H1 (cell line): Measurements from ENCODE around the gene PITPNC1. TPM values are rescaled to one million over a fixed set of nuclear protein-coding genes. Genes with fewer than 3 reads are reported as not detected.

ENCODE experiments used
- CBX5 ChIP-seq: fragments of 300-800, 300-1000 bp; sonication (generic); IDR thresholded peaks from 2 replicates; pipeline ENCODE4 v1.7.1; 2016; ENCODE audit warnings: antibody characterized with exemption, low read length, low read depth
- CTBP2 ChIP-seq: IDR thresholded peaks from 2 replicates; pipeline ENCODE4 v1.7.0; 2011; ENCODE audit warnings: borderline replicate concordance, mild to moderate bottlenecking, moderate library complexity, mixed read lengths, low read length; ENCODE audit not compliant: insufficient read depth, insufficient read length
- FOSL1 ChIP-seq: IDR thresholded peaks from 2 replicates; pipeline ENCODE4 v1.6.1; 2011; ENCODE audit warnings: mild to moderate bottlenecking, low read depth, low read length, moderate library complexity; ENCODE audit not compliant: insufficient read depth
- JUN ChIP-seq: IDR thresholded peaks from 2 replicates; pipeline ENCODE4 v1.6.1; 2011; ENCODE audit warnings: low read depth, mild to moderate bottlenecking, improper control_type of control experiment, low read length
- KDM1A ChIP-seq: fragments of 200-600, 300-600 bp; sonication (generic); IDR thresholded peaks from 2 replicates; pipeline ENCODE4 v1.7.1; 2016; ENCODE audit warnings: mild to moderate bottlenecking, low read length, borderline replicate concordance
- POLR2AphosphoS5 ChIP-seq: IDR thresholded peaks from 2 replicates; pipeline ENCODE4 v1.6.1; 2011; ENCODE audit warnings: low read depth, low read length
- POU5F1 ChIP-seq: IDR thresholded peaks from 2 replicates; pipeline ENCODE4 v1.6.1; 2011; ENCODE audit warnings: low read depth, mild to moderate bottlenecking, low read length, moderate library complexity
- SP4 ChIP-seq: IDR thresholded peaks from 2 replicates; pipeline ENCODE4 v1.6.1; 2012; ENCODE audit warnings: low read length, inconsistent platforms
- TCF12 ChIP-seq: IDR thresholded peaks from 2 replicates; pipeline ENCODE4 v1.6.1; 2011; ENCODE audit warnings: low read depth, mild to moderate bottlenecking, low read length
- polyA plus RNA-seq, 7 experiments: library from polyadenylated mRNA; depleted of rRNA in 3 of 7; stranded (reverse) in 5 of 7; unstranded in 2 of 7; fragments of >200 nt in 5 of 7; fragments of 200-250 nt in 2 of 7; gene quantifications; 1 replicate in 5 of 7; 2 replicates in 1 of 7; 4 replicates in 1 of 7; pipeline versions ENCODE4 v1.2.1 to v1.2.3, GENCODE V29; 2011 to 2013; ENCODE audit warnings: missing spikeins in 2 of 7, mixed read lengths in 2 of 7
- total RNA-seq: library from RNA; stranded (reverse); fragmentation: NEBNext Ultra II Directional; extraction: Animal tissue kit (Norgen Biotek cat#: 25700); gene quantifications from 2 replicates; pipeline ENCODE4 v1.2.1, GENCODE V29; 2021
- TF ChIP-seq, protein P1 (sequence below): fragments of 300-600 bp; sonication (generic); IDR thresholded peaks from 2 replicates; pipeline ENCODE4 v1.7.1; 2012; ENCODE audit warnings: low read length, moderate library complexity, mild to moderate bottlenecking, inconsistent platforms; ENCODE audit not compliant: insufficient replicate concordance

PITPNC1 gene
- total and polyA plus RNA-seq, 2 of the 8 experiments (the other 6 are each of a cell fraction or from before 2014, with no cell fraction given): 17.6 to 54.7 TPM

DNA sequence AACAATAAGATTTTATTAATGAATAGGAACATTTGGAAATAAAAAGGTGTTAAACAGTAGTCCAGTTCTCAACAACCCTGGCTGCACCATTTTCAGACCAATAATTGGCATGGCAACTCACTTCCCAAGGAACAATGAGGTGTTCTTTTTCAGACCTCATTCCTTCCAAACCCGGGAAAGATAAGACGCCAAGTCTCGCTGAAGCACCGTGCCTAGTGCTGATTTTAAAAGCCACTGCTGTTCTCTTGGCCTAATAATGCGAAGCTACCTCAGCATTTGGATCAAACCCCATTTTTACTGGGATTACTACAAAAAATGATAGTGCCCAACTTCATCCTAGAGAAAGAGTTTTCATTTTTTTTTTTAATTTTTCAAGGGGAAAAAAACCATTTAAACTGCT is 265.4 kb downstream of the PITPNC1 start (continued):
- TF ChIP-seq, protein P1, sequence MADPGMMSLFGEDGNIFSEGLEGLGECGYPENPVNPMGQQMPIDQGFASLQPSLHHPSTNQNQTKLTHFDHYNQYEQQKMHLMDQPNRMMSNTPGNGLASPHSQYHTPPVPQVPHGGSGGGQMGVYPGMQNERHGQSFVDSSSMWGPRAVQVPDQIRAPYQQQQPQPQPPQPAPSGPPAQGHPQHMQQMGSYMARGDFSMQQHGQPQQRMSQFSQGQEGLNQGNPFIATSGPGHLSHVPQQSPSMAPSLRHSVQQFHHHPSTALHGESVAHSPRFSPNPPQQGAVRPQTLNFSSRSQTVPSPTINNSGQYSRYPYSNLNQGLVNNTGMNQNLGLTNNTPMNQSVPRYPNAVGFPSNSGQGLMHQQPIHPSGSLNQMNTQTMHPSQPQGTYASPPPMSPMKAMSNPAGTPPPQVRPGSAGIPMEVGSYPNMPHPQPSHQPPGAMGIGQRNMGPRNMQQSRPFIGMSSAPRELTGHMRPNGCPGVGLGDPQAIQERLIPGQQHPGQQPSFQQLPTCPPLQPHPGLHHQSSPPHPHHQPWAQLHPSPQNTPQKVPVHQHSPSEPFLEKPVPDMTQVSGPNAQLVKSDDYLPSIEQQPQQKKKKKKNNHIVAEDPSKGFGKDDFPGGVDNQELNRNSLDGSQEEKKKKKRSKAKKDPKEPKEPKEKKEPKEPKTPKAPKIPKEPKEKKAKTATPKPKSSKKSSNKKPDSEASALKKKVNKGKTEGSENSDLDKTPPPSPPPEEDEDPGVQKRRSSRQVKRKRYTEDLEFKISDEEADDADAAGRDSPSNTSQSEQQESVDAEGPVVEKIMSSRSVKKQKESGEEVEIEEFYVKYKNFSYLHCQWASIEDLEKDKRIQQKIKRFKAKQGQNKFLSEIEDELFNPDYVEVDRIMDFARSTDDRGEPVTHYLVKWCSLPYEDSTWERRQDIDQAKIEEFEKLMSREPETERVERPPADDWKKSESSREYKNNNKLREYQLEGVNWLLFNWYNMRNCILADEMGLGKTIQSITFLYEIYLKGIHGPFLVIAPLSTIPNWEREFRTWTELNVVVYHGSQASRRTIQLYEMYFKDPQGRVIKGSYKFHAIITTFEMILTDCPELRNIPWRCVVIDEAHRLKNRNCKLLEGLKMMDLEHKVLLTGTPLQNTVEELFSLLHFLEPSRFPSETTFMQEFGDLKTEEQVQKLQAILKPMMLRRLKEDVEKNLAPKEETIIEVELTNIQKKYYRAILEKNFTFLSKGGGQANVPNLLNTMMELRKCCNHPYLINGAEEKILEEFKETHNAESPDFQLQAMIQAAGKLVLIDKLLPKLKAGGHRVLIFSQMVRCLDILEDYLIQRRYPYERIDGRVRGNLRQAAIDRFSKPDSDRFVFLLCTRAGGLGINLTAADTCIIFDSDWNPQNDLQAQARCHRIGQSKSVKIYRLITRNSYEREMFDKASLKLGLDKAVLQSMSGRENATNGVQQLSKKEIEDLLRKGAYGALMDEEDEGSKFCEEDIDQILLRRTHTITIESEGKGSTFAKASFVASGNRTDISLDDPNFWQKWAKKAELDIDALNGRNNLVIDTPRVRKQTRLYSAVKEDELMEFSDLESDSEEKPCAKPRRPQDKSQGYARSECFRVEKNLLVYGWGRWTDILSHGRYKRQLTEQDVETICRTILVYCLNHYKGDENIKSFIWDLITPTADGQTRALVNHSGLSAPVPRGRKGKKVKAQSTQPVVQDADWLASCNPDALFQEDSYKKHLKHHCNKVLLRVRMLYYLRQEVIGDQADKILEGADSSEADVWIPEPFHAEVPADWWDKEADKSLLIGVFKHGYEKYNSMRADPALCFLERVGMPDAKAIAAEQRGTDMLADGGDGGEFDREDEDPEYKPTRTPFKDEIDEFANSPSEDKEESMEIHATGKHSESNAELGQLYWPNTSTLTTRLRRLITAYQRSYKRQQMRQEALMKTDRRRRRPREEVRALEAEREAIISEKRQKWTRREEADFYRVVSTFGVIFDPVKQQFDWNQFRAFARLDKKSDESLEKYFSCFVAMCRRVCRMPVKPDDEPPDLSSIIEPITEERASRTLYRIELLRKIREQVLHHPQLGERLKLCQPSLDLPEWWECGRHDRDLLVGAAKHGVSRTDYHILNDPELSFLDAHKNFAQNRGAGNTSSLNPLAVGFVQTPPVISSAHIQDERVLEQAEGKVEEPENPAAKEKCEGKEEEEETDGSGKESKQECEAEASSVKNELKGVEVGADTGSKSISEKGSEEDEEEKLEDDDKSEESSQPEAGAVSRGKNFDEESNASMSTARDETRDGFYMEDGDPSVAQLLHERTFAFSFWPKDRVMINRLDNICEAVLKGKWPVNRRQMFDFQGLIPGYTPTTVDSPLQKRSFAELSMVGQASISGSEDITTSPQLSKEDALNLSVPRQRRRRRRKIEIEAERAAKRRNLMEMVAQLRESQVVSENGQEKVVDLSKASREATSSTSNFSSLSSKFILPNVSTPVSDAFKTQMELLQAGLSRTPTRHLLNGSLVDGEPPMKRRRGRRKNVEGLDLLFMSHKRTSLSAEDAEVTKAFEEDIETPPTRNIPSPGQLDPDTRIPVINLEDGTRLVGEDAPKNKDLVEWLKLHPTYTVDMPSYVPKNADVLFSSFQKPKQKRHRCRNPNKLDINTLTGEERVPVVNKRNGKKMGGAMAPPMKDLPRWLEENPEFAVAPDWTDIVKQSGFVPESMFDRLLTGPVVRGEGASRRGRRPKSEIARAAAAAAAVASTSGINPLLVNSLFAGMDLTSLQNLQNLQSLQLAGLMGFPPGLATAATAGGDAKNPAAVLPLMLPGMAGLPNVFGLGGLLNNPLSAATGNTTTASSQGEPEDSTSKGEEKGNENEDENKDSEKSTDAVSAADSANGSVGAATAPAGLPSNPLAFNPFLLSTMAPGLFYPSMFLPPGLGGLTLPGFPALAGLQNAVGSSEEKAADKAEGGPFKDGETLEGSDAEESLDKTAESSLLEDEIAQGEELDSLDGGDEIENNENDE: no peak
- no peak for TF ChIP-seq TCF12
- TF ChIP-seq CBX5: no peak
- no peak for TF ChIP-seq KDM1A
- no peak for TF ChIP-seq POLR2AphosphoS5
- TF ChIP-seq JUN: no peak
- no peak for TF ChIP-seq FOSL1
- TF ChIP-seq SP4: no peak
- no peak for TF ChIP-seq POU5F1
- no peak for TF ChIP-seq CTBP2
